GM23338 (cell line): ENCODE measurements around the gene LMO7. TPM values are rescaled to one million over a fixed set of nuclear protein-coding genes. Genes with fewer than 3 reads are reported as not detected.

Source experiments
- ATAC-seq: fragments of 200-7000 bp; cut with Tn5 transposase; 3 replicates; pipeline ENCODE4 v1.9.1; 2020
- DNase-seq: peaks from one replicate; pipeline ENCODE4 v3.0.0-alpha.2; 2015; ENCODE audit warnings: low spot score
- H2AFZ ChIP-seq: fragments of 200-600 bp; sonication (generic); 2 replicates; pipeline ENCODE4 v1.8.0; 2016; ENCODE audit warnings: antibody characterized with exemption, mild to moderate bottlenecking, moderate library complexity
- H3F3A ChIP-seq: fragments of 200-600 bp; sonication (generic); replicated peaks from 2 replicates; pipeline ENCODE4 v1.8.0; 2017; ENCODE audit warnings: antibody characterized with exemption, mixed run types, low read depth
- H3K27ac ChIP-seq: fragments of 200-600 bp; sonication (generic); 2 replicates; pipeline ENCODE4 v1.6.1; 2016; ENCODE audit warnings: low read depth
- H3K27me3 ChIP-seq: fragments of 200-600 bp; sonication (generic); 2 replicates; pipeline ENCODE4 v1.8.0; 2016; ENCODE audit warnings: mild to moderate bottlenecking, mixed run types, moderate library complexity; ENCODE audit not compliant: insufficient read depth
- H3K36me3 ChIP-seq: fragments of 200-600 bp; sonication (generic); 2 replicates; pipeline ENCODE4 v1.8.0; 2016; ENCODE audit warnings: mild to moderate bottlenecking; ENCODE audit not compliant: insufficient read depth
- H3K4me1 ChIP-seq: fragments of 200-600 bp; sonication (generic); 2 replicates; pipeline ENCODE4 v1.8.0; 2016; ENCODE audit warnings: mild to moderate bottlenecking, moderate library complexity; ENCODE audit not compliant: insufficient read depth
- H3K4me2 ChIP-seq: fragments of 200-600 bp; sonication (generic); 2 replicates; pipeline ENCODE4 v1.7.1; 2017; ENCODE audit warnings: mixed run types
- H3K4me3 ChIP-seq: fragments of 200-600 bp; sonication (generic); 2 replicates; pipeline ENCODE4 v1.6.1; 2016; ENCODE audit warnings: mixed run types
- H3K79me2 ChIP-seq: fragments of 200-600 bp; sonication (generic); replicated peaks from 2 replicates; pipeline ENCODE4 v1.8.0; 2017; ENCODE audit warnings: mild to moderate bottlenecking; ENCODE audit not compliant: insufficient read depth
- H3K9me2 ChIP-seq: fragments of 200-600 bp; sonication (generic); 2 replicates; pipeline ENCODE4 v1.8.0; 2017; ENCODE audit not compliant: insufficient read depth
- H4K20me1 ChIP-seq: fragments of 200-600 bp; sonication (generic); replicated peaks from 2 replicates; pipeline ENCODE4 v1.8.0; 2017; ENCODE audit warnings: mild to moderate bottlenecking; ENCODE audit not compliant: insufficient read depth
- H3K27ac Mint-ChIP-seq: 2 replicates; pipeline ENCODE4 v1.8.0; 2020; ENCODE audit warnings: inconsistent platforms, mild to moderate bottlenecking, moderate library complexity, mixed read lengths
- H3K27me3 Mint-ChIP-seq: 3 replicates; pipeline ENCODE4 v1.8.0; 2022; ENCODE audit warnings: low read depth, mild to moderate bottlenecking, moderate library complexity, mixed read lengths, inconsistent platforms; ENCODE audit not compliant: insufficient read depth, poor library complexity
- H3K36me3 Mint-ChIP-seq: 3 replicates; pipeline ENCODE4 v1.8.0; 2021; ENCODE audit warnings: low read depth, mild to moderate bottlenecking, inconsistent platforms, moderate library complexity, mixed read lengths
- H3K4me1 Mint-ChIP-seq: 3 replicates; pipeline ENCODE4 v1.8.0; 2020; ENCODE audit warnings: mild to moderate bottlenecking, inconsistent platforms, mixed read lengths
- H3K4me3 Mint-ChIP-seq: 3 replicates; pipeline ENCODE4 v1.8.0; 2021; ENCODE audit warnings: moderate library complexity, mild to moderate bottlenecking, inconsistent platforms, mixed read lengths
- H3K9me3 Mint-ChIP-seq: 3 replicates; pipeline ENCODE4 v1.8.0; 2020; ENCODE audit warnings: moderate library complexity, mild to moderate bottlenecking, inconsistent platforms, mixed read lengths
- EZH2 ChIP-seq: fragments of 200-600 bp; sonication (generic); IDR thresholded peaks from one replicate; pipeline ENCODE4 v1.8.0; 2017; ENCODE audit warnings: antibody characterized with exemption, mild to moderate bottlenecking, low read depth; ENCODE audit not compliant: unreplicated experiment
- JUNB ChIP-seq: IDR thresholded peaks from one replicate; pipeline ENCODE4 v1.6.1; 2016; ENCODE audit warnings: antibody characterized with exemption; ENCODE audit not compliant: unreplicated experiment
- POLR2AphosphoS5 ChIP-seq: IDR thresholded peaks from 2 replicates; pipeline ENCODE4 v1.6.1; 2016; ENCODE audit warnings: antibody characterized with exemption, low read depth
- ZNF114 ChIP-seq: fragments of 250-450 bp; sonication (Bioruptor Pico); IDR thresholded peaks from 2 replicates; pipeline ENCODE4 v1.5.0; 2020; ENCODE audit warnings: mild to moderate bottlenecking, moderate library complexity
- ZNF331 ChIP-seq: fragments of 250-450 bp; sonication (Bioruptor Pico); IDR thresholded peaks from 2 replicates; pipeline ENCODE4 v1.5.0; 2020; ENCODE audit warnings: low read depth, mild to moderate bottlenecking, moderate library complexity
- polyA plus RNA-seq: library from polyadenylated mRNA; unstranded; fragments of >200 nt; fragmentation: Nextera tagmentation; extraction: Ambion mirVana; gene quantifications from 2 replicates; pipeline ENCODE4 v1.2.1, GENCODE V29; 2016
- total RNA-seq: library from RNA; depleted of rRNA; stranded (reverse); fragments of >200 nt; shearing (Covaris generic); gene quantifications from 2 replicates; pipeline ENCODE4 v1.2.3, GENCODE V29; 2014
- TF ChIP-seq, protein P1 (sequence below): IDR thresholded peaks from 2 replicates; pipeline ENCODE4 v1.6.1; 2016; ENCODE audit warnings: antibody characterized with exemption
- TF ChIP-seq, protein P2 (sequence below): IDR thresholded peaks from one replicate; pipeline ENCODE4 v1.6.1; 2018; ENCODE audit warnings: antibody characterized with exemption; ENCODE audit not compliant: unreplicated experiment

The LMO7 gene
- total and polyA plus RNA-seq, 2 experiments from 2014 or later, result 22.3 to 26.9 TPM

DNA sequence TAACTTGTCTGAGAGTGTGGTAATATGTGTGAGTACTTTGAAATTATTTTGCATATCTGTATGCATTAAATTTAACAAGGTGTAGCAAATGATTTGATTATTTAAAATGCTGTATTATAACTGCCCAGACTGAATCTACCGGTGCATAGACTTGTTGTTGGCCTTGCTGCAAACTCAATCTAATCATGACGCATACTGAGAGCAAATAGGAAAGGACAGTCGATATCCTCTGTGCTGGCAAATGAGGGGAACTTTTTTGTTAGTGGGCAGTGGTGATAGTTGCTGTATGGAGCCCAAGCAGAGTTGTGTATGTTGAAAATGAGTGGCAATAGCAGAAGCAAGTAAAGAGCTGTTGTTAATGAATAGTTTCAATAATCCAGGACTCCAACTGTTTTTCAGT, 127.4 kb downstream of the LMO7 start (continued):
- TF ChIP-seq, protein P1, sequence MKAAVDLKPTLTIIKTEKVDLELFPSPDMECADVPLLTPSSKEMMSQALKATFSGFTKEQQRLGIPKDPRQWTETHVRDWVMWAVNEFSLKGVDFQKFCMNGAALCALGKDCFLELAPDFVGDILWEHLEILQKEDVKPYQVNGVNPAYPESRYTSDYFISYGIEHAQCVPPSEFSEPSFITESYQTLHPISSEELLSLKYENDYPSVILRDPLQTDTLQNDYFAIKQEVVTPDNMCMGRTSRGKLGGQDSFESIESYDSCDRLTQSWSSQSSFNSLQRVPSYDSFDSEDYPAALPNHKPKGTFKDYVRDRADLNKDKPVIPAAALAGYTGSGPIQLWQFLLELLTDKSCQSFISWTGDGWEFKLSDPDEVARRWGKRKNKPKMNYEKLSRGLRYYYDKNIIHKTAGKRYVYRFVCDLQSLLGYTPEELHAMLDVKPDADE, result no peak
- TF ChIP-seq, protein P2, sequence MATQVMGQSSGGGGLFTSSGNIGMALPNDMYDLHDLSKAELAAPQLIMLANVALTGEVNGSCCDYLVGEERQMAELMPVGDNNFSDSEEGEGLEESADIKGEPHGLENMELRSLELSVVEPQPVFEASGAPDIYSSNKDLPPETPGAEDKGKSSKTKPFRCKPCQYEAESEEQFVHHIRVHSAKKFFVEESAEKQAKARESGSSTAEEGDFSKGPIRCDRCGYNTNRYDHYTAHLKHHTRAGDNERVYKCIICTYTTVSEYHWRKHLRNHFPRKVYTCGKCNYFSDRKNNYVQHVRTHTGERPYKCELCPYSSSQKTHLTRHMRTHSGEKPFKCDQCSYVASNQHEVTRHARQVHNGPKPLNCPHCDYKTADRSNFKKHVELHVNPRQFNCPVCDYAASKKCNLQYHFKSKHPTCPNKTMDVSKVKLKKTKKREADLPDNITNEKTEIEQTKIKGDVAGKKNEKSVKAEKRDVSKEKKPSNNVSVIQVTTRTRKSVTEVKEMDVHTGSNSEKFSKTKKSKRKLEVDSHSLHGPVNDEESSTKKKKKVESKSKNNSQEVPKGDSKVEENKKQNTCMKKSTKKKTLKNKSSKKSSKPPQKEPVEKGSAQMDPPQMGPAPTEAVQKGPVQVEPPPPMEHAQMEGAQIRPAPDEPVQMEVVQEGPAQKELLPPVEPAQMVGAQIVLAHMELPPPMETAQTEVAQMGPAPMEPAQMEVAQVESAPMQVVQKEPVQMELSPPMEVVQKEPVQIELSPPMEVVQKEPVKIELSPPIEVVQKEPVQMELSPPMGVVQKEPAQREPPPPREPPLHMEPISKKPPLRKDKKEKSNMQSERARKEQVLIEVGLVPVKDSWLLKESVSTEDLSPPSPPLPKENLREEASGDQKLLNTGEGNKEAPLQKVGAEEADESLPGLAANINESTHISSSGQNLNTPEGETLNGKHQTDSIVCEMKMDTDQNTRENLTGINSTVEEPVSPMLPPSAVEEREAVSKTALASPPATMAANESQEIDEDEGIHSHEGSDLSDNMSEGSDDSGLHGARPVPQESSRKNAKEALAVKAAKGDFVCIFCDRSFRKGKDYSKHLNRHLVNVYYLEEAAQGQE, result no peak
- no peak for TF ChIP-seq ZNF331 (CRISPR knock-in tag)
- TF ChIP-seq ZNF114, result no peak

GRCh38 chr13:75764251-75764925, 128.3 kb downstream of the LMO7 start:
- H3K27me3 Mint-ChIP-seq, result no peaks in the 10 kb centered on the region
- H3K79me2 ChIP-seq, result no peaks in the 10 kb centered on the region
- no peaks in the 10 kb centered on the region for H3K9me3 Mint-ChIP-seq

GRCh38 chr13:75764926-75765310, 128.8 kb downstream of the LMO7 start:
- H4K20me1 ChIP-seq, result no peaks in the 10 kb centered on the region
- no peaks in the 10 kb centered on the region for H3K36me3 Mint-ChIP-seq

More at GRCh38 chr13:75764251-75764925, 128.3 kb downstream of the LMO7 start:
- Mint-ChIP-seq H3K4me1 (peaks cover 7% of the 10 kb centered on the region; the same call in 2 of the 3 replicates), H3K36me3 (no peaks in the 10 kb centered on the region), H3K27ac (no peak overlapping the region), H3K4me3 (no peak overlapping the region)
- H3K4me3 ChIP-seq, result no peak overlapping the region
- H4K20me1 ChIP-seq, result no peaks in the 10 kb centered on the region
- TF ChIP-seq, protein P1, result no peak
- no peaks in the 10 kb centered on the region for H3K36me3 ChIP-seq
- H3K27ac ChIP-seq, result no peak overlapping the region
- ATAC-seq (no peak), DNase-seq (no peak)
- H3K4me2 ChIP-seq, result no peak overlapping the region
- H2AFZ ChIP-seq, result no peak overlapping the region
- 0 out of 2 replicates have a peak, but pooled peaks cover 3% of the 10 kb centered on the region for H3K9me2 ChIP-seq
- no peaks in the 10 kb centered on the region; the same call in 1 of the 2 replicates for H3K4me1 ChIP-seq
- no peaks in the 10 kb centered on the region for H3F3A ChIP-seq
- no peaks in the 10 kb centered on the region for H3K27me3 ChIP-seq

More at GRCh38 chr13:75764926-75765310, 128.8 kb downstream of the LMO7 start:
- Histone ChIP-seq H3K27me3 (no peaks in the 10 kb centered on the region), H3K4me3 (no peak overlapping the region), H3K4me1 (no peaks in the 10 kb centered on the region), H3K36me3 (no peaks in the 10 kb centered on the region), H3K27ac (no peak overlapping the region), H2AFZ (no peak overlapping the region), H3K79me2 (no peaks in the 10 kb centered on the region), H3K9me2 (0 out of 2 replicates have a peak, but pooled peaks cover 3% of the 10 kb centered on the region), H3K4me2 (no peak overlapping the region), H3F3A (no peaks in the 10 kb centered on the region)
- Mint-ChIP-seq H3K4me1 (peaks cover 7% of the 10 kb centered on the region; the same call in 2 of the 3 replicates), H3K4me3 (no peak overlapping the region), H3K27ac (no peak overlapping the region), H3K9me3 (no peaks in the 10 kb centered on the region), H3K27me3 (no peaks in the 10 kb centered on the region)
- ATAC-seq, result no peak
- no peak for DNase-seq
- no peak for TF ChIP-seq POLR2AphosphoS5
- TF ChIP-seq JUNB, result no peak
- no peak for TF ChIP-seq EZH2
- TF ChIP-seq ZNF114, result no peak
- TF ChIP-seq, protein P2, result no peak
